ENCODE measurements around the gene ZFYVE9.

GRCh38 chr1:52328615-52329014 lies 186.7 kb downstream of the ZFYVE9 start:
- no peak for TF ChIP-seq POLR2A (IDR thresholded peaks at IDR 0.05)
- TF ChIP-seq CTCF (IDR thresholded peaks at IDR 0.05) = no peak
